ENCODE results near the gene ZNF823.

ZNF823 gene

DNA sequence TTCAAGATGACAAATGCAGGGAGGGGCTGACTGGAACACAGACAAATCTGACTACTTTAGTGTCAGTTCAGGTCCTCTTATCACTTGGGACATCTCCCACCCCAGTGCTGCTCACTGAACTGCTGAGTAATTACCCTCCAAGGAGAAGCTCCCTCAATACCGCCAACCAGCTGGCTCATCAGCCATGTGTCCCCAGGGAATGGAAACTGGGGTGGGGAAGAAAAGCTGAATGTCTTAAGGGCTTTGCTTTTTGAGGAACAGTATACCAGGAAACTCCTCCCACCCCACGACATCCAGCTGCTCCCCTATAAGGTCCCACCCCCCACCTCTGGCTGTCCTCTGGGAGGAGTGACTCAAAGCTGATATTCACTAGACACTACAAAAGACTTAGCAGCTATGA is 2.0 kb downstream of the ZNF823 start:
- peak; percentile 90 for DNase-seq

- no peak for DNase-seq
These were observed 3.4 kb downstream of the ZNF823 start for GRCh38 chr19:11735375-11735774.

GRCh38 chr19:11729586-11729985 is 9.2 kb downstream of the ZNF823 start:
- no peak for DNase-seq

- no peak for DNase-seq
These were observed 16.3 kb downstream of the ZNF823 start for GRCh38 chr19:11722414-11722813.

GRCh38 chr19:11721681-11722080 is 17.1 kb downstream of the ZNF823 start:
- no peak for DNase-seq

- peak; percentile 61 for DNase-seq
These were observed 28.4 kb downstream of the ZNF823 start for GRCh38 chr19:11710313-11710712.

GRCh38 chr19:11708457-11708856 is 30.3 kb downstream of the ZNF823 start:
- no peak for DNase-seq

DNA sequence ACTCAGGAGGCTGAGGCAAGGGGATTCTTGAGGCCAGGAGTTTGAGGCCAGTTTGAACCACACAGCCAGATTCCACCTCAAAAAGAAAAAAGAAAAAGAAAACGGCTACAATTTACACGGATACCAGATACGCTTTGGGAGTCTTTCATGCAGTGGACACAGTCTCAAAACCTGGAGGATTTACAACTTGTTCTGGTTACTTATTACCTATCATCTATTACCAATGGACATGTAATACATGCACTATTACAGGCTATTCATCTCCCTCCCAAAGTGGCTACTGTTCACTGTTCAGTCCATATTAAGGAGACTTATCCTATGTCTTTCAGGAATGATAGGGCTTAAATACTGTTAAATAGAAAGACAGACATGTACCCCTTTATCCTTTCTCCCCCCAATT is 33.3 kb downstream of the ZNF823 start:
- DNase-seq = no peak

DNA sequence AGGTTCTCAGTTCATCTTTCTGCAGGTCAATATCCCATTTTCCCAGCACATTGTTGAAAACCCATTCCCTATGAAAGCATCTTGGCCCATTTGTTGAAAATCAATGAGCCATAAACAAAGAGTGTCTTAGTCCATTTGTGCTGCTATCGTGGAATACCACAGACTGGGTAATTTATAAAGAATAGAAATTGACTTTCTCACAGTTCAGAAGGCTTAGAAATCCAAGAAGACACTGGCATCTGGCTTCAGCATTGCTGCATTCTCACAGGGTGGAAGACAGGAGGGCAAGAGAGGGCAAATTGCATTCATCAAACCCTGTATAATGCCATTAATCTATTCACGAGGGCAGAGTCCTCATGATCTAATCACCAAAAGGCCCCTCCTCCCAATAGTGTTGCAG is 34.1 kb downstream of the ZNF823 start:
- no peak for DNase-seq

DNA sequence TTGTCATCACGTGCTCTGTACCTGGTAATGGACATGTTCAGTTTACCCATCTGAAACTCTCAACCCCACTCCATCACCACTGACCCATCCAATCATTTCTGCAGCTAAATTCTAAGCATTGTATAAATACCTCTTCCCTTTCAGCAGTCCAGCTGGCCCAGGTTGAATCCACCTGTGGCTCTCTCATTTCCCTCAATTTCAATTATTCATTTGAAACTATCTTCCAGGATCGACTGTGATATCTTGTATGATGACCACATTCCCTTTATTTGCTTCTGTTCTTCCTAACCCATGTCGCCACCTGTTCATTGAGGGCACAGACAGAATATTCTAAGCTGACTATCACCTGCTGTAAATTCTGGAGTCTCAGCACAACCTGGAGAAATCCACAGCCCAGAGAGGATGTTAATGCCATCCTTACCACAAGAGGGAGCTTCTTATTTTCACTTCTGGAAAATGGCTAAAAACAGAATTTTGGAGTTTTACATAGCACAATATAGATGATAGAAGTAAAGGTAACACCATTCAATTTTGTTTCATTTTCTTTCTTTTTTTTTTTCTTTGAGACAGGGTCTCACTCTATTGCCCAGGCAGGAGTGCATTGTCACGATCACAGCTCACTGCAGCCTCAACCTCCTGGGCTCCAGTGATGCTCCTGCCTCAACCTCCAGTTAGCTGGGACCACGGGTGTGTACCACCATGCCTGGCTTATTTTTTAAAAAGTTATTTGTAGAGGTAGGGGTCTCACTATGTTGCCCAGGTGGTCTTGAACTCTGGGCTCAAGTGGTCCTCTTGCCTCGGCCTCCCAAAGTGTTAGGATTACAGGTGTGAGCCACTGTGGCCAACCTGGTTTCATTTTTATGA is 38.6 kb downstream of the ZNF823 start:
- peak; percentile 84 for DNase-seq

- no peak for DNase-seq
These were observed 40.5 kb downstream of the ZNF823 start for GRCh38 chr19:11698231-11698630.

GRCh38 chr19:11697284-11697855 is 41.4 kb downstream of the ZNF823 start:
- no peak for DNase-seq

- DNase-seq = peak; percentile 100
These were observed 44.0 kb downstream of the ZNF823 start for GRCh38 chr19:11694533-11695439.

DNA sequence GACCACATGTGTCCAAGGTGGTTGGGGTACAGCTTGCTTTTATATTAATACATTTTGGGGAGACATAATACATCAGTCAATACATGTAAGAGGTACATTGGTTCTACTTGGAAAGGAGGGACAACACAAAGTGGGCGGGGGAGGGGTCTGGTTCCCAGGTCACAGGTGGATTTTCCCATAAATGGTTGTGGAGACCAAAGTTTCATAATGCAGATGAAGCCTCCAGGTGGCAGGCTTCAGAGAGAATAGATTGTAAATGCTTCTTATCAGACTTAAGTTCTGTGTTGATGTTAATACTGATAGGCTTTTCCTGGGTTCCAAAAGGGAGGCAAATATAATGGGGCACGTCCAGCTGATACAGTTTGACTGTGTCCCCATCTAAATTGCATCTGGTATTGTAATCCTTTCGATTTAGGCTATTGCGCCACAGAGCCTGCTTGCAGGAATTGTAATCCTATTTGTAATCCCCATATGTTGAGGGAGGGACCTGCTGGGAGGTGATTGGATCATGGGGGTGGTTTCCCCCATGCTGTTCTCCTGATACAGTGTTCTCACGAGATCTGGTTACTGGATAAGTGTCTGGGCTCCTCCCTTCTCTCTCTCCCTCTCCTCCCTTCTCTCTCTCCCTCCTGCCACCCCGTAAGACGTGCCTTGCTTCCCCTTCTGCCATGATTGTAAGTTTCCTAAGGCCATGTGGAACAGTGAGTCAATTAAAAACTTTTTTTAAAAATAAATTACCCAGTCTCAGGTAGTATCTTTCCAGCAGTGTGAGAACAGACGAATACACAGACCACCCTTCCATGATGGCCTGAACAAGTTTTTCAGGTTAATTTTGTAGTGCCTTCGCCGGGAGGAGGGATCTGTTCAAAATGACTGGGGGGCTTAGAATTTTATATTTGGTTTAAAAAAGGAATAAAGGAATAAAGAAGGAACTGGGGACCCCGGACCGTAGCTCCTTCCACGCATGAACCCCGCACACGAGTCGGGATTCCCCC is 44.9 kb downstream of the ZNF823 start:
- peak; percentile 92 for DNase-seq

GRCh38 chr19:11692127-11692790 is 46.5 kb downstream of the ZNF823 start:
- no peak for DNase-seq

- no peak for DNase-seq
These were observed 52.8 kb downstream of the ZNF823 start for GRCh38 chr19:11685676-11686650.

DNA sequence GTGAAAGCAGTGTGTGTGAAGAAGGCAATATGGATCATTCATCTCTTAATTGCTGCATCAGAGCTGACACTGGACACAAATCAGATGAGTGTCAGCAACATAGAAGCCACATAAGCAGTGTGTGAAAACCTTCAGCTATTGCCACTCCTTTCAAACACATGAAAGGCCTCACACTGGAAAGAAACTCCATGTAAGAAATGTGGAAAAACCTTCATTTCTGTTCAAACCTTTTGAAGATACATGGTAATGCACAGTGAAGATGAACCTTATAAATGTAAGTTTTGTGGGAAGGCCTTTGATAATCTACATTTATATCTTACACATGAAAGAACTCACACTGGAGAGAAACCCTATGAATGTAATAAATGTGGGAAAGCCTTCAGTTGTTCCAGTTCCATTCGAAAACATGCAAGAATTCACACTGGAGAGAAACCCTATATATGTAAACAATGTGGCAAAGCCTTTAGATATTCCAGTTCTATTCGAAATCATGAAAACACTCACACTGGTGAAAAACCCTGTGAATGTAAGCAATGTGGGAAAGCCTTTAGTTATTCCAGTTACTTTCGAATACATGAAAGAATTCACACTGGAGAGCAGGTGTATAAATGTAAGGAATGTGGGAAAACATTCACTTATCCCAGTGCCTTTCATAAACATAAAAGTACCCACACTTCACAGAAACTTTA is 53.6 kb downstream of the ZNF823 start:
- DNase-seq = no peak

GRCh38 chr19:11680689-11681302 is 58.0 kb downstream of the ZNF823 start:
- no peak for DNase-seq

GRCh38 chr19:11678504-11678903 is 60.2 kb downstream of the ZNF823 start:
- no peak for DNase-seq
